GM13977 (cell line): Measurements from ENCODE around the gene CASK.

Experiments used
- DNase-seq: peaks from one replicate; pipeline ENCODE4 v3.0.0; 2012; ENCODE audit warnings: low spot score
- in situ Hi-C: fragments of 300-500 bp; cut with MboI; formaldehyde crosslinking; loops from one replicate; pipeline ENCODE4 v1.12.0; 2022; ENCODE audit warnings: low sequenced_read_pairs, low pct_unique_long_range_greater_than_20kb, mixed read lengths, inconsistent platforms; ENCODE audit not compliant: unreplicated experiment
- TF ChIP-seq, protein P1 (sequence below): IDR thresholded peaks from 2 replicates; pipeline ENCODE4 v1.5.1; 2012; ENCODE audit warnings: mild to moderate bottlenecking, control low read depth; ENCODE audit not compliant: insufficient read depth; ENCODE audit errors: extremely low read depth, missing control alignments

CASK gene

DNA sequence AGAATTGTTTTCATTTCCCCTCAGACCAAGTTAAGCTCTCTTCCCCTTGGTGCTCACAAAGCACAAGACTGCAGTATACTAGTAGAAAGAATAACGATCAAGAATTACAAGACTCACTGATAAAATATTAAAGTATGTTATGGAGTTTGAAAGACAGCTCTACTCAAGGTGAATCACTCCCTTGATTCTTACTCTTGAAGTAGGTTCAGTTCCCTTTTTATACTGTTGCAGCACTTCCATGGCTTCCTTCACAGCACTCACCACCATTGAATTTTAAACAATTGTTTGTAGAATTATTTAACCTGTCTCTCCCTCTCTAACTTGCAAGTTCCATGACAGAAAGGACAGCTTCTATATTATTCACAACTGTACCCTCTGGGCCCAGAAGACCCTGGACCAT is 42.2 kb downstream of the CASK start:
- in situ Hi-C loops, result no loop called here
- no peak for DNase-seq
- TF ChIP-seq, protein P1, sequence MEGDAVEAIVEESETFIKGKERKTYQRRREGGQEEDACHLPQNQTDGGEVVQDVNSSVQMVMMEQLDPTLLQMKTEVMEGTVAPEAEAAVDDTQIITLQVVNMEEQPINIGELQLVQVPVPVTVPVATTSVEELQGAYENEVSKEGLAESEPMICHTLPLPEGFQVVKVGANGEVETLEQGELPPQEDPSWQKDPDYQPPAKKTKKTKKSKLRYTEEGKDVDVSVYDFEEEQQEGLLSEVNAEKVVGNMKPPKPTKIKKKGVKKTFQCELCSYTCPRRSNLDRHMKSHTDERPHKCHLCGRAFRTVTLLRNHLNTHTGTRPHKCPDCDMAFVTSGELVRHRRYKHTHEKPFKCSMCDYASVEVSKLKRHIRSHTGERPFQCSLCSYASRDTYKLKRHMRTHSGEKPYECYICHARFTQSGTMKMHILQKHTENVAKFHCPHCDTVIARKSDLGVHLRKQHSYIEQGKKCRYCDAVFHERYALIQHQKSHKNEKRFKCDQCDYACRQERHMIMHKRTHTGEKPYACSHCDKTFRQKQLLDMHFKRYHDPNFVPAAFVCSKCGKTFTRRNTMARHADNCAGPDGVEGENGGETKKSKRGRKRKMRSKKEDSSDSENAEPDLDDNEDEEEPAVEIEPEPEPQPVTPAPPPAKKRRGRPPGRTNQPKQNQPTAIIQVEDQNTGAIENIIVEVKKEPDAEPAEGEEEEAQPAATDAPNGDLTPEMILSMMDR, result no peak

DNA sequence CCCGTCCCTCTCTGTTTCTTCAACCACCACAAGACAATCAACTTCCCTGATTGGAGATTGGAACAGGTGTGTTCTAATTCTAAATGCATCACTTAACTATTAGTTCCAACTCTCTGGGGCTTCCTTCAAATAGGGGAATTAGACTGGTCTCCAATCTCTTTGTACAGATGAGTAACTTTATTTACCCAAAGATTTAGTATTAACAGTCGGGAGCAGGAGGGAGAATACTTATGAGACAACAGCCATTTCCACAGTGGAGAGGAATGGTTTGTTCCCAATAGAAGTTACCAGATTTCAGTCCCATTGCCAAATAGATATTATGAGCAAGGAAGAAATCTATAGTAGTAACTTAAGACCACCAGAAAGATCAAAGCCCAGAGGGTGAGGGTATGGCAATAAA is 46.2 kb downstream of the CASK start:
- TF ChIP-seq, protein P1, result no peak
- in situ Hi-C loops, result no loop called here
- no peak for DNase-seq

DNA sequence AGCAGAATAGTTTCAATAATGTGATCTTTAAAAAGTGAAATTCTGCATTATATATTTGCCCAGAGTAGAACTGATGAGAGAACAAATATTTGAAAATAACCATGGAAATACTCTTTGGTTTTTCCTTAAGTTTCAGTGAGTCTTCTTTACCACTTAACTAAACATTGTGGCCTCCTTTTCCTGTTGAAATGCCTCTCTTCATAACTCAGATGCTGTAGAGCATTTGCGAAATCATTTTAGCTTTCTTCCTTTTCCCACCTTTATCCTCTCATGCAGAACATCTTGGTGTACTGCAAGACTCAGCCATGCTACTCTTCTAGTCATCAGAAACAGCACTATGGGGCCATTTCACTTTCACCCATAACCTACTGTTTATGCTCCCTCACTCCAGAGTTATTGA is 48.2 kb downstream of the CASK start:
- in situ Hi-C loops, result no loop called here
- no peak for DNase-seq
- TF ChIP-seq, protein P1, result no peak

DNA sequence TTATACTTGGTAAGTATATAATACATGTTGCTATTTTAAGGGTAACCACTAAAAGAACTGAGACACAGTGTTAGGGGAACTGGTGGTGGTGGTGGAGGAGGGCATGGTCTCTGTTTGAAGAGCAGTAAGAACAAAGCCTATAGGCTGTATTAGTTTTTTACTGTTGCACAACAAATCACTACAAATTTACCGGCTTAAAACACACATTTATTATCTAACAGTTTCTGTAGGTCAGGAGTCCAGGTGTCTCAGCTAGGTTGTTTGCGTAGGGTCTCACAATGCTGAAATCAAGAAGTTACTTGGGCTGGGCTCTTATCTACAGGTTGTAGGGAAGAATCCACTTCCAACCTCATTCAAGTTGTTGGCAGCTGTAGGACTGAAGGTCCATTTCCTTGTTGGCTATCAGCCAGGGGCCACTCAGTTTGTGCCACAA is 52.6 kb downstream of the CASK start:
- TF ChIP-seq, protein P1, result no peak
- no peak for DNase-seq
- in situ Hi-C loops, result no loop called here

DNA sequence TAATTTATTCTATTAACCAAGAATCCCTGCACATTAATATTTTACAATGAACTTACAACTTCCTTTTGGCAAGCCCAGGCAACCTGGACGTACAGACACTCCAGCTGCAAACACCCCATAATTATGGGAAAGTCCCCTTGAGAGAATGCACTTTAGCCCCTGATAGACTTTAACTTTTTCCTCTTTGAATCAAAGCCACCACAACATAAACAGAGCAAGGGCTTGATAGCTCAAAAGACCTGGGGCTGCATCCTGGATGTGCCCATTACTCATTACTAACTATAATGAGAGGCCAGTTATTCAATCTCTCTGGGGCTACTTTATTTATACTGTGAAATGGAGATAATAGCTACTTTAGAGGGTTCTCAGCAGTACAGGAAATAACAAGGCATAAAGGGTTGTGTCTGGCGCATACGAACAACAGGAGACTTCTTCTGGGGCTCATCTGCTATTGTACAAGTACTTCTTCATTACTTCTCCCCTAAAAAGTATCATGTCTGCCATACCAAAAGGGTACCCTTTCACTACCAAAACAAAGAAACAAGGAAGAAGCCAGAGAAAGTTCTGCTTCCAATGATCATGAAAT is 54.9 kb downstream of the CASK start:
- TF ChIP-seq, protein P1, result no peak
- in situ Hi-C loops, result no loop called here
- DNase-seq, result no peak

DNA sequence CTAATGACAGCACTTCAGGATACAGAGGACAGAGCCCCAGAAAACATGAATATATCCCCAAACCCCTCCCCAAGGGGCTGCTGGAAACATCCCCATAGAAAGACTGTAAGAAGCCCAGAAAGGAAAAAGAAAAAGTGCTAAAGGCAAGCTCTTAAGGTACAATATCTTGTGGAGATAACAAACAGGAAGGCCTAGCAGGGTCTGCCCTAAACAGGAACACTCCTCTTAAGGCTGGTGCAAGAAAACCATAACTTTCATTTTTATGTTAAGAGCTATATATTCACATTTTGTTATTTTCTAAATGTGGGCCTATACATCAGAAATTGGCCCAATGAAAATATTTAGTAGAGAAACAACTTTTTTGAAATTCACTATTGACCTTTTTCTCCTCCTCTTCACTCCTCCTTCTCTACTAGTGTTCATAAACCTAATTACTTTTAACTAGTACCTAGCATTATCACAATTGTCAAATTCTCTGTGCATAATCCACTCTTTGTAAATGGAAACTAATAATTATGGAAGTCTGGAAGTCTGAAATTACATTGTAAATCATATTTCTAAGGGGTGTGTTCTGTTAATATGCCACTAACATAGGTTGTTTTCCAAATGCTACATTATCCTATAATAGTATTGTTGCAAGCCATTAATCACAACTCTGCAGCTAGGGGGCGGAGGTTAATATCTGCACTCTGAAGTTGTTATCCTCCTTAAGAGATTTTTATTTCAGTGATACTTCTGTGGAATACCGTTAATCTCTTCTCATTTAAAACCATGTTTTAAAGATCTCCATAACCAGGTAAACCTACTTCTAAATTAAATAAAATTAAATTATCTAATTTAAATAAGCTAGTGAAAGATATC is 59.8 kb downstream of the CASK start:
- no peak for DNase-seq
- in situ Hi-C loops, result no loop called here
- TF ChIP-seq, protein P1, result no peak
